Osteocyte (in vitro differentiated cells): ENCODE measurements around the gene HPCAL1. TPM values are rescaled to one million over a fixed set of nuclear protein-coding genes. Genes with fewer than 3 reads are reported as not detected.

Experiments
- DNase-seq: peaks from one replicate; pipeline ENCODE4 v3.0.0; 2021; ENCODE audit warnings: mixed read lengths; ENCODE audit not compliant: unreplicated experiment; ENCODE audit errors: extremely low spot score
- H3K27ac Mint-ChIP-seq: one replicate; pipeline ENCODE4 v1.8.0; 2021; ENCODE audit warnings: mild to moderate bottlenecking, mixed read lengths; ENCODE audit not compliant: unreplicated experiment
- H3K27me3 Mint-ChIP-seq: one replicate; pipeline ENCODE4 v1.8.0; 2021; ENCODE audit warnings: mixed read lengths; ENCODE audit not compliant: unreplicated experiment
- H3K36me3 Mint-ChIP-seq: one replicate; pipeline ENCODE4 v1.8.0; 2021; ENCODE audit warnings: mixed read lengths; ENCODE audit not compliant: unreplicated experiment
- H3K4me1 Mint-ChIP-seq: one replicate; pipeline ENCODE4 v1.8.0; 2021; ENCODE audit warnings: mixed read lengths; ENCODE audit not compliant: unreplicated experiment
- H3K4me3 Mint-ChIP-seq: one replicate; pipeline ENCODE4 v1.8.0; 2021; ENCODE audit warnings: mild to moderate bottlenecking, moderate library complexity, mixed read lengths; ENCODE audit not compliant: unreplicated experiment
- H3K9me3 Mint-ChIP-seq: one replicate; pipeline ENCODE4 v1.8.0; 2021; ENCODE audit warnings: mixed read lengths; ENCODE audit not compliant: unreplicated experiment
- total RNA-seq: library from RNA; stranded (reverse); gene quantifications from 2 replicates; pipeline ENCODE4 v1.2.1, GENCODE V29; 2021
- TF ChIP-seq, protein P1 (sequence below): fragments of 200-600 bp; sonication (generic); IDR thresholded peaks from 2 replicates; pipeline ENCODE4 v1.5.0; 2021; ENCODE audit warnings: antibody characterized with exemption, mild to moderate bottlenecking, moderate library complexity

The HPCAL1 gene
- total RNA-seq, 1 donor from 2014 or later: 56.8 TPM

DNA sequence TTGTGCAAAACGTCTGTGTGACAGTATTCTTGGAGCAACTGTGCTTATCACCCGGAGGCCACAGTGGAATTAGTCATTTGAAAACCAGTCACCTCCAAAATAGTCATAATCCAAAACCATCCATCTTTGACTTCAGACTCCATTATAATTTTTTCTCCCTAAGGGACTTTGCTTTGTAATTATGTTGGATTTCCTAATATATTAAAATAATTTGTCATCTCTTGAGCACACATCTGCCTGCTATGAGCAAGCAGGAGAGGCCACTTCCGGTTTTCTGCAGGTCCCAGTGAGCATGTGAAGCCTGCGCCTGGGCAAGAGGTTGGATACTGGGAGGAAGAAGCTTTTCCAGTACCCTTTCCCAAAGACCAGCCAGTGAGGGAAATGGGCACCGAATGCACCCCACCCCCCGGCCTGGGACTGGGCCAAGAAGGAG, 87.7 kb downstream of the HPCAL1 start:
- TF ChIP-seq, protein P1, sequence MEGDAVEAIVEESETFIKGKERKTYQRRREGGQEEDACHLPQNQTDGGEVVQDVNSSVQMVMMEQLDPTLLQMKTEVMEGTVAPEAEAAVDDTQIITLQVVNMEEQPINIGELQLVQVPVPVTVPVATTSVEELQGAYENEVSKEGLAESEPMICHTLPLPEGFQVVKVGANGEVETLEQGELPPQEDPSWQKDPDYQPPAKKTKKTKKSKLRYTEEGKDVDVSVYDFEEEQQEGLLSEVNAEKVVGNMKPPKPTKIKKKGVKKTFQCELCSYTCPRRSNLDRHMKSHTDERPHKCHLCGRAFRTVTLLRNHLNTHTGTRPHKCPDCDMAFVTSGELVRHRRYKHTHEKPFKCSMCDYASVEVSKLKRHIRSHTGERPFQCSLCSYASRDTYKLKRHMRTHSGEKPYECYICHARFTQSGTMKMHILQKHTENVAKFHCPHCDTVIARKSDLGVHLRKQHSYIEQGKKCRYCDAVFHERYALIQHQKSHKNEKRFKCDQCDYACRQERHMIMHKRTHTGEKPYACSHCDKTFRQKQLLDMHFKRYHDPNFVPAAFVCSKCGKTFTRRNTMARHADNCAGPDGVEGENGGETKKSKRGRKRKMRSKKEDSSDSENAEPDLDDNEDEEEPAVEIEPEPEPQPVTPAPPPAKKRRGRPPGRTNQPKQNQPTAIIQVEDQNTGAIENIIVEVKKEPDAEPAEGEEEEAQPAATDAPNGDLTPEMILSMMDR: no peak
- Mint-ChIP-seq H3K4me3 (no peak overlapping the region), H3K9me3 (no peaks in the 10 kb centered on the region), H3K4me1 (peaks cover 40% of the 10 kb centered on the region), H3K27me3 (no peaks in the 10 kb centered on the region), H3K36me3 (no peaks in the 10 kb centered on the region), H3K27ac (peak overlapping the region; percentile 56)
- no peak for DNase-seq

DNA sequence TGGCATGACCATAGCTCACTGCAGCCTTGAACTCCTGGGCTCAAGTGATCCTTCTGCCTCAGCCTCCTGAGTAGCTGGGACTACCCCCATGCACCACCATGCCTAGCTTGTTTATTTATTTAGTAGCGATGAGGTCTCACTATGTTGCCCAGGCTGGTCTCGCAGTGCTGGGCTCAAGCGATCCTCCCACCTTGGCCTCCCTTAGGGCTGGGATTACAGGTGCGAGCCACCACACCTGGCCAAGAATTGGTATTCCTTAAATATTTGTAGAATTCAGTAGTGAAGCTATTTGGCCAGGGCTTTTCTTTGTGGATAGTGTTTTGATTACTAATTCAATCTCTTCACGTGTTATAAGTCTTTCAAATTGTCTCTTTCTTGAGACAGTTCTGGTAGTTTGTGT, 89.4 kb downstream of the HPCAL1 start:
- Mint-ChIP-seq H3K4me3 (no peak overlapping the region), H3K36me3 (no peaks in the 10 kb centered on the region), H3K9me3 (no peaks in the 10 kb centered on the region), H3K4me1 (peaks cover 26% of the 10 kb centered on the region), H3K27me3 (no peaks in the 10 kb centered on the region), H3K27ac (no peak overlapping the region)
- TF ChIP-seq, protein P1: no peak
- no peak for DNase-seq

DNA sequence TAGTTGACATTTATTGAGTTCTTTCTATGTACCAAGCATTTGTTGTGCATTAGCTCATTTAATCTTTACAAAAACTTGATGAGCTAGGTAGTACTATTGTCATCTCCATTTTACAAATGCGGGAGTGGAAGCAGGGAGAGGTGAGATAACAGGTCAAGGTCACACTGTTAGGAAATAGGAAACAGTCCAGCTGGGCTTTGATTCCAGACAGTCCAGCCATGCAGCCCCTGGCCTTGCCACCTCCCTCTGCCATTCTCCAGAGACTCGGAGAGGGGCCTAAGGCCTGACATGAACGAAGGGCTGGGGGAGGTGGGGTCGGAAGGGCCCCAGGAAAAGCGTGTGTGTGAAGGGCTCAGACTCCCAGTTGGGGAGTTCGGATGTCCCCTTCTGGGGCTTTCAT, 89.8 kb downstream of the HPCAL1 start:
- TF ChIP-seq, protein P1: no peak
- Mint-ChIP-seq H3K4me1 (peaks cover 26% of the 10 kb centered on the region), H3K27ac (no peak overlapping the region), H3K9me3 (no peaks in the 10 kb centered on the region), H3K4me3 (no peak overlapping the region), H3K27me3 (no peaks in the 10 kb centered on the region), H3K36me3 (no peaks in the 10 kb centered on the region)
- no peak for DNase-seq

DNA sequence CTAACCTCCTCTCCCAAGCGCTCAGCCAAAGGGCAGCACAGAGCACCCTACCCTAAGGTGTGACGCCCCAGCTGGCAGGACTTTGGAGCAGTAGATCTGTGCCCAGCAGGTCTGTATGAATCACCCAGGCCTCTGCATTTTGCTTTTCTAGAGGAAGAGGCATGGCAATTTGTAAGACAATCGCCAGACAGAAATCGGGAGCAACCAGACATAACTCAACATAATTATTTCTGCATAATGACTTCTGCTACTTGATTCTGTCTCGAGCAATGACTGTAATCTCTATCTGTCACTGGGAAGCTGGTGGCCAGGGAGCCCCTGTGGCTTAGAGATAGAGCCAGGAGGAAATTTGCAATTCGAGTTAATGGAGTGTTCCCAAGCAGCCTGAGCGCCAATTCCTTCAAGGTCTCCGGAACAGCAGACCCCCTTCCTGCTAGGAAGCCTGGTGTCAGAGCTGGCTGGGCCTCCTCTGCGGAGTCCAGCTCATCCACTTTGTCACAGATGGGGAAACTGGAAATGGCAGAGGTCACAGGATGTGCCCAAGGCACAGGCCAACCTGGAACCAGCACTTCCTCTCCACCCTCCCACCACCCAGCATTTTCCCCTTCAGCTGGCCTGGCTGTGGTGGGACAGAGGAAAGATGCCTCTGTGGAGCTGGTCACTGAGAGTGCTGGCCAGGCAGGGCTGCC, 90.4 kb downstream of the HPCAL1 start:
- no peak for DNase-seq
- no peak overlapping the region for H3K4me3 Mint-ChIP-seq
- H3K36me3 Mint-ChIP-seq: no peaks in the 10 kb centered on the region
- no peaks in the 10 kb centered on the region for H3K9me3 Mint-ChIP-seq
- H3K27me3 Mint-ChIP-seq: no peaks in the 10 kb centered on the region
- no peak overlapping the region for H3K27ac Mint-ChIP-seq
- TF ChIP-seq, protein P1: no peak
- peaks cover 29% of the 10 kb centered on the region for H3K4me1 Mint-ChIP-seq

DNA sequence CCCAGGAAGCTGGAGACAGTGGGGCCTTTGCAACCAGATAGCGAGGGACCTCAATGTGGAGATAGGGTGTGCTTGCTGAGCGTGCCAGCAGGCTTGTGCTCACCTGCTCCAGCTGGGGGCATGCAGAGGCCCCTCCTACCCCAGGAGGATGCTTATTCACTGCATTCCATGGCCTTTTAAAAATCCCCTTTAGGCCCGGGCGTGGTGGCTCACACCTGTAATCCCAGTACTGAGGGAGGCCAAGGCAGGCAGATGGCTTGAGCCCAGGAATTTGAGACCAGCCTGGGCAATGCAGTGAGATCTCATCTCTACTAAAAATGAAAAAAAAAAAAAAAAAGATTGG, 90.9 kb downstream of the HPCAL1 start:
- Mint-ChIP-seq H3K9me3 (no peaks in the 10 kb centered on the region), H3K27me3 (no peaks in the 10 kb centered on the region), H3K36me3 (no peaks in the 10 kb centered on the region), H3K4me1 (peaks cover 28% of the 10 kb centered on the region), H3K4me3 (no peak overlapping the region), H3K27ac (no peak overlapping the region)
- TF ChIP-seq, protein P1: no peak
- DNase-seq: no peak
